ENCODE measurements around the gene GCAT. TPM values are rescaled to one million over a fixed set of nuclear protein-coding genes. Genes with fewer than 3 reads are reported as not detected.

GCAT gene
- total RNA-seq: 10 to 100 TPM in 3 of 4 donors, 1 to 10 TPM in 1; 3.8 to 53.8 (median 14.9) TPM

- peak; percentile 93 to 96 for DNase-seq
- Histone ChIP-seq H3K9me3 (no peaks in the 10 kb centered on the region), H3K4me3 (peak within 1 kb of the TSS; percentile 43 to 50), H3K27ac (peak within 1 kb of the TSS; percentile 85 to 86), H3K27me3 (no peaks in the 10 kb centered on the region), H3K36me3 (no peaks in the 10 kb centered on the region), H3K4me1 (peaks cover 0 to 5% of the 10 kb centered on the region in 2 donors)
- intact Hi-C loops (cut with DNase I; ENCODE audit: low total_unique reads): no loop called here
- no peak for TF ChIP-seq CTCF (IDR thresholded peaks at IDR 0.05)
- peak; percentile 72 to 77 for TF ChIP-seq POLR2A (IDR thresholded peaks at IDR 0.05)
These were observed at the start of gene GCAT for GRCh38 chr22:37807410-37808293. Gene GCAT (plus strand): TSS chr22:37807934. CDS start chr22:37807968, 34 bp downstream.

- intact Hi-C loops (cut with DNase I; ENCODE audit: low total_unique reads): no loop called here
- no peak for DNase-seq
- H3K27me3 ChIP-seq: no peaks in the 10 kb centered on the region
- no peak overlapping the region for H3K27ac ChIP-seq
- no peaks in the 10 kb centered on the region for H3K36me3 ChIP-seq
- no peak for TF ChIP-seq POLR2A (IDR thresholded peaks at IDR 0.05)
- TF ChIP-seq CTCF (IDR thresholded peaks at IDR 0.05): no peak
- no peak overlapping the region for H3K4me3 ChIP-seq
- no peaks in the 10 kb centered on the region for H3K9me3 ChIP-seq
- H3K4me1 ChIP-seq: no peaks in the 10 kb centered on the region
These were observed 49.0 kb upstream of the GCAT start for GRCh38 chr22:37758694-37759093.

- Histone ChIP-seq H3K4me3 (no peak overlapping the region), H3K9me3 (no peaks in the 10 kb centered on the region), H3K27ac (no peak overlapping the region), H3K36me3 (no peaks in the 10 kb centered on the region), H3K27me3 (no peaks in the 10 kb centered on the region), H3K4me1 (no peaks in the 10 kb centered on the region)
- no peak for TF ChIP-seq POLR2A (IDR thresholded peaks at IDR 0.05)
- no peak for TF ChIP-seq CTCF (IDR thresholded peaks at IDR 0.05)
- DNase-seq: no peak
- intact Hi-C loops (cut with DNase I; ENCODE audit: low total_unique reads): no loop called here
These were observed 48.5 kb upstream of the GCAT start for GRCh38 chr22:37759281-37759680.

- Histone ChIP-seq H3K4me1 (no peaks in the 10 kb centered on the region), H3K9me3 (no peaks in the 10 kb centered on the region), H3K4me3 (no peak overlapping the region), H3K27ac (no peak overlapping the region), H3K27me3 (no peaks in the 10 kb centered on the region), H3K36me3 (no peaks in the 10 kb centered on the region)
- TF ChIP-seq POLR2A (IDR thresholded peaks at IDR 0.05): no peak
- TF ChIP-seq CTCF (IDR thresholded peaks at IDR 0.05): no peak
- intact Hi-C loops (cut with DNase I; ENCODE audit: low total_unique reads): no loop called here
- DNase-seq: no peak
These were observed 47.6 kb upstream of the GCAT start for GRCh38 chr22:37760152-37760551.

DNA sequence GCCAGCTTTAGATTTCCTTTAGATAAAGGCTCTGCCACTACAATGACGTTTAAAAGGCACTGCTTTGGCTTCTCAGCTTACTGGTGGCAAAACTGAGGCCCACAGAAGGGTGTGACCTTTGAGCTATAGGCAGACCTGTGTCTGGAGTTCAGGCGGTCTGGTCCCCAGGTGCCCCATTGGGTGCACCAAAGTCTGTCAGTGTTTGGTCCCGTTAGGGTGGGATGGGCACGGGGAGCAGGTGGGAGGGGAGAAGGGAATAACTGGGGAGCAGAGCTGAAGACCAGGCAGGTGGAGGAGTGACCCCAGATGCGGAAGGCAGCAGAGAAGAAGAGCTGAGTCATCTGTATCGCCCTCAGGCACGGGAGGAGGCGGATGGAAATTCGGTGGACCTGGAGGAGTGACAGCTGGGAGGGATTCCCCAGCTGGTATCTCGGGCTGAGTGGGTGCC lies 45.3 kb upstream of the GCAT start:
- H3K4me3 ChIP-seq: no peak overlapping the region
- intact Hi-C loops (cut with DNase I; ENCODE audit: low total_unique reads): no loop called here
- H3K27ac ChIP-seq: no peak overlapping the region
- no peaks in the 10 kb centered on the region for H3K36me3 ChIP-seq
- DNase-seq: no peak
- H3K9me3 ChIP-seq: no peaks in the 10 kb centered on the region
- no peaks in the 10 kb centered on the region for H3K4me1 ChIP-seq
- H3K27me3 ChIP-seq: no peaks in the 10 kb centered on the region
- TF ChIP-seq CTCF (IDR thresholded peaks at IDR 0.05): no peak
- no peak for TF ChIP-seq POLR2A (IDR thresholded peaks at IDR 0.05)
